Loucy (cell line): Measurements from ENCODE around the gene GTPBP8.

Source experiments
- H2AFZ ChIP-seq: fragments of 200-600 bp; sonication (generic); 2 replicates; pipeline ENCODE4 v1.6.0; 2016; ENCODE audit warnings: antibody characterized with exemption, mild to moderate bottlenecking, low read length, moderate library complexity
- H3F3A ChIP-seq: fragments of 200-600 bp; 2 replicates; pipeline ENCODE4 v1.6.0; 2016; ENCODE audit warnings: antibody characterized with exemption, low read depth, mild to moderate bottlenecking
- H3K27me3 ChIP-seq: fragments of 200-600 bp; sonication (generic); 2 replicates; pipeline ENCODE4 v1.6.1; 2014; ENCODE audit warnings: low read length, mild to moderate bottlenecking; ENCODE audit not compliant: insufficient read depth, poor library complexity, severe bottlenecking
- H3K36me3 ChIP-seq: fragments of 200-600 bp; sonication (generic); 2 replicates; pipeline ENCODE4 v1.6.1; 2016; ENCODE audit warnings: low read length; ENCODE audit not compliant: insufficient read depth
- H3K4me1 ChIP-seq: fragments of 200-600 bp; sonication (generic); 2 replicates; pipeline ENCODE4 v1.5.1; 2014; ENCODE audit warnings: low read length, mild to moderate bottlenecking; ENCODE audit not compliant: insufficient read depth, poor library complexity, severe bottlenecking
- H3K4me2 ChIP-seq: fragments of 200-600 bp; sonication (generic); 2 replicates; pipeline ENCODE4 v1.6.0; 2014; ENCODE audit warnings: antibody characterized with exemption, low read length, low read depth, mild to moderate bottlenecking; ENCODE audit not compliant: poor library complexity, severe bottlenecking
- H3K4me3 ChIP-seq: fragments of 200-600 bp; sonication (generic); 2 replicates; pipeline ENCODE4 v1.5.1; 2014; ENCODE audit warnings: low read length, mild to moderate bottlenecking, mixed read lengths; ENCODE audit not compliant: poor library complexity, severe bottlenecking
- H3K79me2 ChIP-seq: fragments of 200-600 bp; sonication (generic); 2 replicates; pipeline ENCODE4 v1.6.1; 2014; ENCODE audit warnings: low read length; ENCODE audit not compliant: insufficient read depth
- H3K9ac ChIP-seq: fragments of 200-600 bp; sonication (generic); 2 replicates; pipeline ENCODE4 v1.6.0; 2014; ENCODE audit warnings: mild to moderate bottlenecking, low read depth, low read length, moderate library complexity; ENCODE audit not compliant: poor library complexity, severe bottlenecking
- H3K9me2 ChIP-seq: fragments of 200-600 bp; sonication (generic); replicated peaks from 2 replicates; pipeline ENCODE4 v1.6.1; 2016; ENCODE audit warnings: low read depth, low read length, mixed read lengths
- H3K9me3 ChIP-seq: fragments of 200-600 bp; sonication (generic); 2 replicates; pipeline ENCODE4 v1.6.1; 2014; ENCODE audit warnings: mild to moderate bottlenecking, antibody characterized with exemption, low read length, low read depth; ENCODE audit not compliant: insufficient read depth
- H4K20me1 ChIP-seq: fragments of 200-600 bp; sonication (generic); 2 replicates; pipeline ENCODE4 v1.6.0; 2014; ENCODE audit warnings: antibody characterized with exemption, low read length, mild to moderate bottlenecking; ENCODE audit not compliant: insufficient read depth, poor library complexity, severe bottlenecking
- EZH2phosphoT487 ChIP-seq: fragments of 200-600 bp; IDR thresholded peaks from 2 replicates; pipeline ENCODE4 v1.6.1; 2018; ENCODE audit warnings: antibody characterized with exemption, mild to moderate bottlenecking, moderate library complexity, borderline replicate concordance
- TF ChIP-seq, protein P1 (sequence below): fragments of 200-600 bp; sonication (generic); conservative IDR thresholded peaks from 2 replicates; pipeline ENCODE4 v1.5.1; 2014; ENCODE audit warnings: mild to moderate bottlenecking, antibody characterized with exemption, low read length

Gene GTPBP8

DNA sequence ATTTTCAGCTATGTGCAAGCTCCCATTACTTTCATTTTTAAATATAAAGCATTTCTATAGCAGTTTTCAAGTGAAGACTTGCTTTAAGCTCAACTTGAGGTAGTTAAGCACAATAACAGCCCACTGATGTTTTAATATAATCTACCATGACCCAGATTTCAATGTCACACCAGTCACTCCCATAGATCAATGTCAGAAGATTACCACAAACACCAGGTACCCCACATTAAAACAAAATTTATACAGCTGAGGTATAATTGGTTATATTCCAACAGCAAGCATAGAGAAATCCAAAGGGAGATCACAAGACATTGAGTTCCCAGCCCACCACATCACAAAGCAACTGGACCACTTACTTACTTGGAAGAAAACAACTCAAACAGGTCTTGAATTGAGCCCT lies 22.8 kb downstream of the GTPBP8 start:
- Histone ChIP-seq H3K4me1 (peaks cover 46% of the 10 kb centered on the region), H2AFZ (no peak overlapping the region), H3K9me3 (no peaks in the 10 kb centered on the region), H3K4me2 (peak overlapping the region; percentile 33), H3F3A (no peaks in the 10 kb centered on the region), H4K20me1 (peaks cover 20% of the 10 kb centered on the region), H3K27me3 (no peaks in the 10 kb centered on the region), H3K36me3 (peaks cover 29% of the 10 kb centered on the region; the same call in 1 of the 2 replicates), H3K79me2 (peaks cover 67% of the 10 kb centered on the region), H3K4me3 (peak overlapping the region; percentile 22), H3K9me2 (no peaks in the 10 kb centered on the region), H3K9ac (no peak overlapping the region)
- TF ChIP-seq, protein P1, sequence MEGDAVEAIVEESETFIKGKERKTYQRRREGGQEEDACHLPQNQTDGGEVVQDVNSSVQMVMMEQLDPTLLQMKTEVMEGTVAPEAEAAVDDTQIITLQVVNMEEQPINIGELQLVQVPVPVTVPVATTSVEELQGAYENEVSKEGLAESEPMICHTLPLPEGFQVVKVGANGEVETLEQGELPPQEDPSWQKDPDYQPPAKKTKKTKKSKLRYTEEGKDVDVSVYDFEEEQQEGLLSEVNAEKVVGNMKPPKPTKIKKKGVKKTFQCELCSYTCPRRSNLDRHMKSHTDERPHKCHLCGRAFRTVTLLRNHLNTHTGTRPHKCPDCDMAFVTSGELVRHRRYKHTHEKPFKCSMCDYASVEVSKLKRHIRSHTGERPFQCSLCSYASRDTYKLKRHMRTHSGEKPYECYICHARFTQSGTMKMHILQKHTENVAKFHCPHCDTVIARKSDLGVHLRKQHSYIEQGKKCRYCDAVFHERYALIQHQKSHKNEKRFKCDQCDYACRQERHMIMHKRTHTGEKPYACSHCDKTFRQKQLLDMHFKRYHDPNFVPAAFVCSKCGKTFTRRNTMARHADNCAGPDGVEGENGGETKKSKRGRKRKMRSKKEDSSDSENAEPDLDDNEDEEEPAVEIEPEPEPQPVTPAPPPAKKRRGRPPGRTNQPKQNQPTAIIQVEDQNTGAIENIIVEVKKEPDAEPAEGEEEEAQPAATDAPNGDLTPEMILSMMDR: no peak
- TF ChIP-seq EZH2phosphoT487: no peak

DNA sequence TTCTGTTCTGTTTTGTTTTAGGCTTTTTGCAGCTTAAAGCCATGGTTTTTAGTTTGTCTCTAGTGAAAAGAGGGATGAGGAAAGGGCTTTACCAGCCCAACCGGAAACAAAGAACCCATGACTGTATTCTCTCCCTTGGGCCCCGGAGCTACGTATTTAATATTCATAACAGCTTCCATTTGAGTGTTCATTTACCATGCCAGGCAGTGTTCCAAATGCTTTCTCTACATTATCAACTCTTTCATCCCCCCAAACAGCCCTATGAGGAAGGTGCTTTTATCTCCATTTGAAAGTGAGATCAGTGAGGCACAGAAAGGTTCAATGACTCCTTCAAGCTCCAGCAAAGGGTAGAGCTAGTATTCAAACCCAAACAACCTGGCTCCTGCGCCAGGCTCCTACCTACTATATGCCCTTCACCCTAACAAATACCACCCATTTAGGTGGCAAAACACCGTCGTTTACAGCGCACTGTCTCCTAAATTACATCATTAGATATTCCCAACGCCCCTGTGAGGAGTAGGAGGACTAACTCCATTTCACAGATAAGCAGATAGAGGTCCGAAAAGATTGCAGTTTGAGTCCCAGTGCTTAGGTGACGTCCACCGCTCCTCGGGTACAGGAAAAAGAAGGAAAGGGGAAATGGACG lies 27.9 kb downstream of the GTPBP8 start:
- peak overlapping the region; percentile 92 for H3K4me3 ChIP-seq
- H3K9ac ChIP-seq: peak overlapping the region; percentile 86
- H3F3A ChIP-seq: no peaks in the 10 kb centered on the region
- peak overlapping the region; percentile 88 for H3K4me2 ChIP-seq
- H3K4me1 ChIP-seq: peaks cover 51% of the 10 kb centered on the region
- no peaks in the 10 kb centered on the region for H3K9me3 ChIP-seq
- peaks cover 58% of the 10 kb centered on the region for H3K79me2 ChIP-seq
- peaks cover 19% of the 10 kb centered on the region for H4K20me1 ChIP-seq
- H3K27me3 ChIP-seq: no peaks in the 10 kb centered on the region
- no peak for TF ChIP-seq EZH2phosphoT487
- TF ChIP-seq, protein P1: no peak
- H3K9me2 ChIP-seq: no peaks in the 10 kb centered on the region
- H2AFZ ChIP-seq: peak overlapping the region; percentile 97
- peaks cover 5% of the 10 kb centered on the region; the same call in 1 of the 2 replicates for H3K36me3 ChIP-seq

DNA sequence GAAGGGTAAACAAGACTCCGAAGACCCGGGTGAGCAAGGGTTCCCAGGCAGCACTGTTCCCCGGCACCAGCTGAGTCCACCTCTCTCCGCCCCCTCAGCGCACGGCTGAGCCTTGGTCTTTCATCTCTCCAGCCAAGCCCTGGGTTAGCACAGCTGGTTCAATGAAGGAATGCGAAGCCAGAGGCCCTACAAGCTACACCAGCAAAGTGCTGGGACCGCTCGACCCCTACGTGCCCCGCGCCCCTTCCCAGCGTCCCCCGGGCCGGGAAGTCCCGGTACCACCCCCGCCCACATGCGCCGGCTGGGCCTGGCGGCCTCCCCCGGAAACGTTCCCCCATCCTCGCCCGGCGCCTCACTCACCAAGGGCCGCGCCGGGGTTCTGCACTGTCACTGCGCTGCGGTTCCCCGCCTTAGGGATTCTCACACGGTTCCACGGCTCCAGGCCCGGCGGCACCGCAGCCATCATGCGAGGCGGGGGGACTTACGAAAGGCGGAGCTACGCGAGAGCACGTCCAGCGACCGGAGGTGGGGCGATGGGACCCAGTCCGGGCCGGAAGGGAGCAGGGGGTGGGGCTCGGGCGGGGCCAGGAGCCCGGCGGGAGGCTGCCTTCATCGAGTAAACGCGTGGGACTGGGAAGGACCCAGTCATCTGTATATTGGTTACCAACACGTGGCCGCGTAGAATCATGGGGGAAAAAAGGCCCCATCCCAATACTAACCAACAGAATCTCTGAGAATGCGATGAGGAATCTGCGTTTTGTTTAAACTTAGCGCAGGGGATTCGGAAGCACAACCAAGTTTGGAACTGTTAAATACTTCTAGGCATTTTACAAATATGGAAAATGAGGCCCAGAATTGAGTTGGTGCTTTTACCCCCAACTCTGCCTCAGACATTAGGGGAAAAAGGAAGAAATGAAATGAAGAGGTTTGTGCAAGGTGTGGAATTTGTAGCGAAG lies 28.7 kb downstream of the GTPBP8 start:
- Histone ChIP-seq H3K27me3 (no peaks in the 10 kb centered on the region), H3F3A (no peaks in the 10 kb centered on the region), H3K9me2 (no peaks in the 10 kb centered on the region), H2AFZ (peak overlapping the region; percentile 97), H3K79me2 (peaks cover 58% of the 10 kb centered on the region), H3K4me1 (peaks cover 46% of the 10 kb centered on the region), H4K20me1 (peaks cover 15% of the 10 kb centered on the region), H3K9me3 (no peaks in the 10 kb centered on the region), H3K4me2 (peak overlapping the region; percentile 88), H3K36me3 (no peaks in the 10 kb centered on the region), H3K9ac (peak overlapping the region; percentile 86), H3K4me3 (peak overlapping the region; percentile 92)
- TF ChIP-seq EZH2phosphoT487: no peak
- TF ChIP-seq, protein P1: no peak
